A549 treated with GW870086 at 1 μM for 4 hours (cell line): ENCODE measurements around the gene AP4M1. TPM values are rescaled to one million over a fixed set of nuclear protein-coding genes. Genes with fewer than 3 reads are reported as not detected.

Experiments used
- total RNA-seq: library from RNA; stranded (reverse); fragments of 200-300 nt; extraction: Qiagen RNA extraction; gene quantifications from 5 replicates; pipeline ENCODE4 v1.2.3, GENCODE V29; 2022; ENCODE audit warnings: low read depth

Gene AP4M1, protein sequence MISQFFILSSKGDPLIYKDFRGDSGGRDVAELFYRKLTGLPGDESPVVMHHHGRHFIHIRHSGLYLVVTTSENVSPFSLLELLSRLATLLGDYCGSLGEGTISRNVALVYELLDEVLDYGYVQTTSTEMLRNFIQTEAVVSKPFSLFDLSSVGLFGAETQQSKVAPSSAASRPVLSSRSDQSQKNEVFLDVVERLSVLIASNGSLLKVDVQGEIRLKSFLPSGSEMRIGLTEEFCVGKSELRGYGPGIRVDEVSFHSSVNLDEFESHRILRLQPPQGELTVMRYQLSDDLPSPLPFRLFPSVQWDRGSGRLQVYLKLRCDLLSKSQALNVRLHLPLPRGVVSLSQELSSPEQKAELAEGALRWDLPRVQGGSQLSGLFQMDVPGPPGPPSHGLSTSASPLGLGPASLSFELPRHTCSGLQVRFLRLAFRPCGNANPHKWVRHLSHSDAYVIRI
- 12.9 to 15.9 TPM (median 14.6 TPM) in 5 replicates for total RNA-seq

DNA sequence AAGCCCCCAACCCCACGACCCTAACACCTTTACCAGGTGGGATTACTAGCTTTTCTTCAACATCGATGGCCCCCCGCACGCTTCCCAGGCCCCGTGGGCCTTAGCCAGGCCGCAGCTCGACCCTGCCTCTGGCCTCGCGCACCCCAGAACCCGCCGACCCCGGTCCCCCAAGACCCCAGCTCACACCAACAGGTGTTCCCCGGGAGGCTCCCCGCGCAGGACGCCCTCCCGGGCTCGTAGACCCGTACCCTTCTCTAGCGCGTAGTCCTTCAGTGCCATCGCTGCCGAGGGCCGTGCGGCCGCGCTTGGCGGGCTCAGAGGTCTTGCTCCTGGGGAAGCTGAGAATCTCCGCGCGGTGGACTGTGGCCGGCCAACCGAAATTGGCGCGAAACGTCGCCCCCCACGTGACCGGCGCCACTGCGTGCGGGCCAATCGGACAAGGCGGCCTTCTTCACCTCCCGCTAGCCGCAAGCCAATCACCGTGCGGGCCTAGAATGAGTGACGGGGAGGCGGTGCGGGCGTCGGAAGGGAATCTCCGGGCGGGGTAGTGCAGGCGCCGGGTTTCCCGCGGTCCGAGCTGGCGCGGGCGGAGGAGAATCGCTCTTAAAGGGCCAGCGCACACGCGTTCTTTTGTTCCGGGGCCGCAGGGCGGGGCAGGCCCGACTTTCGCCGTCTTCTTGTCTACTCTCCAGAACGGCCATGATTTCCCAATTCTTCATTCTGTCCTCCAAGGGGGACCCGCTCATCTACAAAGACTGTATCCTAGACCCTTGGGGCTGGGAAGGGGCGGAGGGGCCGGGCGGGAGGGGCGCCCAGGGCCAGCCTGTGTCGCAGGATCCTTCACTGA, at the start of gene AP4M1, which contains the start of gene MCM7:
TSS of gene AP4M1 (plus strand) at position 628 of the 847 bp plus-strand sequence. CDS start at position 700, 72 bp downstream.
TSS of gene MCM7 (minus strand) at position 382 of the 847 bp plus-strand sequence. CDS start at position 279, 103 bp downstream.

GRCh38 chr7:100081535-100082102, 19.8 kb upstream of the AP4M1 start, which contains the start of gene ZNF3:
Gene ZNF3 (minus strand): TSS chr7:100081723. CDS start chr7:100077357, 4,366 bp downstream.

GRCh38 chr7:100088621-100089457, 12.6 kb upstream of the AP4M1 start, which contains the start of gene COPS6:
Gene COPS6 (plus strand): TSS chr7:100088969. CDS start chr7:100088991, 22 bp downstream.

DNA sequence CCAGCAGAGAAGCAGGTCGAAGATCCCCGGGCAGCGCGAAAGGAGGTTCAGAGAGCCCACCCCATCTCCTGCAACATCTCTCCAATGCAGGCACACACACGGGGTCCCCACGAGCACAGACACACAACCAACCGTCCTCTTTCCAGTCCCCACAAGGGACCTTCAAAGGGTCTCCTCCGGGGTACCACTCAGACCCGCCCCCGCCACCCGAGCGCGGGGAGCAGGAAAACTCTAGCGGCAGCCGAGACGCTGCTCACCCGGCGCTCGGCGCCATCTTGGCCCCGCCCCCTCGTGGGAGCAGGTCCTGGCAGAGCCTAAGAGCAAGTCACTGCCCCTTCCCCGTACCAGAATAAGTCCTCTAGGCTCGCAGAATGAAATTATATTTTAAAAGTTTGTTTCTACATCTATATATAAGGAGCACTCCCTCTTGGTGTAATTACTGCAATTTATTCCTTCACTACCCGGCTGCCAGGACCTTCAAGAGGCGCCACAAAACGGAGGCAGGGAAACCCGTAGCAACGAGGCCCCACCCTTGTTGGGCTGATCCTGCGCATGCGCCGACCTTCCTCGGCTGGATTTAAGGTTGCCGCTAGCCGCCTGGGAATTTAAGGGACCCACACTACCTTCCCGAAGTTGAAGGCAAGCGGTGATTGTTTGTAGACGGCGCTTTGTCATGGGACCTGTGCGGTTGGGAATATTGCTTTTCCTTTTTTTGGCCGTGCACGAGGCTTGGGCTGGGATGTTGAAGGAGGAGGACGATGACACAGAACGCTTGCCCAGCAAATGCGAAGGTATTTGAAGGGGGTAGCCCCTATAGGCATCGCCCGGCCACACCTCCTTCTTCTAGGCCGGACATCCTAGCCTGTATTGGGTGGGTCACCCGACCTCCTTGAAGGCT, 17.9 kb downstream of the AP4M1 start, which contains the start of the genes CNPY4 and TAF6:
TSS of gene CNPY4 (plus strand) at position 563 of the 898 bp plus-strand sequence. CDS start at position 674, 111 bp downstream.
TSS of gene TAF6 (minus strand) at position 287 of the 898 bp plus-strand sequence. CDS start 5,149 bp downstream, outside the sequence.

DNA sequence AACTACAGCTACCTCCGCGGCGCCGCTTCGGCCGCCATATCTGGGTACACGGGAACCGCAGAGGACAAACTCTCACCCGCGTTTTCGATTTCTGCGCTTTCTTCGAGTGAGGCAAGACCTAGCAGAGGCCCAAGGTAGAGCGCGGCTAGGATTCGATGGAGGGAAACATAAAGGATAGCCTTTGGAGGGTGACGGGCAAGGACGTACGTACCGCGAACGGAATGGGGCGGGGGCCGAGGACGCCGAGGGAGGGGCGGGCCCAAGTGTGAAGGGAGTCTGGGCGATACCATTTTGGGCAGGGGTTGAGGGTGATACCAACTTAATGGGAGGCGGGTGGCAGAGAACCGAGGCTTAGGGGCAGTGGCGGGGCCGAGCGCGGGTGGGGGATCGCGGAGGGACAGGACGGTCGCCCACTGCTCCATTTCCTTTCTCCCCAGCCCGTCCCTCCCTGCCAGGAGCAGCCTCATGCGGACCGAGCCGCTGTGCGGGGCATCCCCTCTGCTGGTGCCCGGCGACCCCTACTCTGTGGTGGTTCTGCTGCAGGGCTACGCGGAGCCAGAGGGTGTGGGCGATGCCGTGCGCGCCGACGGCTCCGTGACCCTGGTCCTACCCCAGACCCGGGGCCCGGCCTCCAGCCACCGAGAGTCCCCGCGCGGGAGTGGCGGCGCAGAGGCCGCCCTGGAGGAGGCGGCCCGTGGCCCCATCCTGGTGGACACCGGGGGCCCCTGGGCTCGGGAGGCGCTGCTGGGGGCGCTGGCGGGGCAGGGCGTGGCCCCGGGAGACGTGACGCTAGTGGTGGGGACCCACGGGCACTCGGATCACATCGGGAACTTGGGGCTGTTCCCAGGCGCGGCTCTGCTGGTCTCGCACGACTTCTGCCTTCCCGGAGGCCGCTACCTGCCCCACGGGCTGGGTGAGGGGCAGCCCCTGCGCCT, 25.8 kb downstream of the AP4M1 start, which contains the start of gene MBLAC1:
TSS of gene MBLAC1 (plus strand) at position 37 of the 935 bp plus-strand sequence. CDS start at position 466, 429 bp downstream.

DNA sequence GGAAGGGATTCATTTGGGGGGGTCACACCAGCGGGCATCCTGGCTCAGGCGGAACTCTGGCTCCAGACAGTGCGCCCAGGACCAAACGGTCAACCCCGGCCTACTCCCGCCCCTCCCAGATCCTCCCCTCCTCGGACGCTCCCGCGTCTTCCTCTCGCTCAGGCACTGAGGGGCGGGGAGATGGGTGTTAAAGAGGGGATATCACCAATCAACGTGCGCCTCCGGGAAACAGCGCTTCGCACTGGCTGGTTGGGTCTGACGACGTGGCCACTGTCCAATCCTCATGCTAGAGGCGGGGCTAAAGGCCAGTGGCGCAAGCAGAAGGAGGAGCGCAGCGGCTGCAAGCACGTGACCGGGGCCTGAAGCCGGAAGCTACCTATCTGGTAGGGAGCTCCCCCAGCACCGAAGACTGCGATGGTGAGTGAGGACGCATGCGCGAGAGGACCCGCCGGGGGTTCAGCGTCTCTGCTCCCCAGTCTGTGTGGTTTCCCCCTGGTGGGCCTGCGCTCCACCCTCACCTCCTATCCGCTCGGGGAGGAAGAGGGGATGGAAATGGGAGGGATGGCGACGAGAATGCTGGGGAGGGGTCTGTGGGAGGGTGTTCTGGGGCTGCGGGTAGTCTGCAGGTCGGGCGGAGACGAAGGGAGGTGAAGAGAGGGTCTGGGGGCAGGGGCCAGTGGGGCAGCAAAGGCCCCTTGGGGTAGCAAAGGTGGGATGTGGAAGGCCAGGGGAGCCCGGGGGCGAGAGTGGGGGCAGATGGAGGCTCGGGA, 47.3 kb downstream of the AP4M1 start, which contains the start of gene LAMTOR4:
TSS of gene LAMTOR4 (plus strand) at position 360 of the 770 bp plus-strand sequence. CDS start at position 415, 55 bp downstream.

Other genes starting within 250 kb of the AP4M1 start
- gene OR2AE1, start 224.6 kb upstream of the AP4M1 start, total RNA-seq = not detected in 5 replicates
- 24.7 to 26.5 TPM (median 25.3 TPM) in 5 replicates for gene TRIM4, start 182.1 kb upstream of the AP4M1 start, total RNA-seq
- 0.12 to 0.43 TPM (median 0.23 TPM) in 4 of 5 replicates, not detected in the other for gene GJC3, start 172.0 kb upstream of the AP4M1 start, total RNA-seq
- gene AZGP1, start 125.6 kb upstream of the AP4M1 start, total RNA-seq = not detected in 5 replicates
- gene ZKSCAN1, start 86.0 kb upstream of the AP4M1 start, total RNA-seq = 6.8 to 10.2 TPM (median 9.1 TPM) in 5 replicates
- 9.7 to 11.0 TPM (median 10.2 TPM) in 5 replicates for gene ZSCAN21, start 51.9 kb upstream of the AP4M1 start, total RNA-seq
- gene ZNF3, start 19.9 kb upstream of the AP4M1 start, total RNA-seq = 20.3 to 23.8 TPM (median 21.1 TPM) in 5 replicates
- gene COPS6, start 12.7 kb upstream of the AP4M1 start, total RNA-seq = 151 to 191 TPM (median 180 TPM) in 5 replicates
- gene MCM7, start 246 bp upstream of the AP4M1 start, total RNA-seq = 221 to 243 TPM (median 236 TPM) in 5 replicates
- gene TAF6, start 17.7 kb downstream of the AP4M1 start, total RNA-seq = 57.2 to 64.6 TPM (median 62.0 TPM) in 5 replicates
- gene CNPY4, start 18.0 kb downstream of the AP4M1 start, total RNA-seq = 7.9 to 11.7 TPM (median 9.9 TPM) in 5 replicates
- gene MBLAC1, start 25.3 kb downstream of the AP4M1 start, total RNA-seq = 2.0 to 3.1 TPM (median 2.6 TPM) in 5 replicates
- 167 to 200 TPM (median 171 TPM) in 5 replicates for gene LAMTOR4, start 47.3 kb downstream of the AP4M1 start, total RNA-seq
- gene TRAPPC14, start 57.1 kb downstream of the AP4M1 start, total RNA-seq = 9.5 to 13.5 TPM (median 13.1 TPM) in 5 replicates
- 0.07 to 0.26 TPM (median 0.10 TPM) in 3 of 5 replicates, not detected in the others for gene GAL3ST4, start 67.0 kb downstream of the AP4M1 start, total RNA-seq
- gene GPC2, start 75.7 kb downstream of the AP4M1 start, total RNA-seq = 0.32 to 1.5 TPM (median 0.84 TPM) in 5 replicates
- gene STAG3, start 76.3 kb downstream of the AP4M1 start, total RNA-seq = 0.21 to 0.72 TPM (median 0.21 TPM) in 3 of 5 replicates, not detected in the others
- 0.08 TPM in 1 of 5 replicates, not detected in the others for gene PVRIG, start 118.3 kb downstream of the AP4M1 start, total RNA-seq
- not detected in 5 replicates for gene SPDYE3, start 206.1 kb downstream of the AP4M1 start, total RNA-seq